ENCODE measurements around the gene PTP4A1.

DNA sequence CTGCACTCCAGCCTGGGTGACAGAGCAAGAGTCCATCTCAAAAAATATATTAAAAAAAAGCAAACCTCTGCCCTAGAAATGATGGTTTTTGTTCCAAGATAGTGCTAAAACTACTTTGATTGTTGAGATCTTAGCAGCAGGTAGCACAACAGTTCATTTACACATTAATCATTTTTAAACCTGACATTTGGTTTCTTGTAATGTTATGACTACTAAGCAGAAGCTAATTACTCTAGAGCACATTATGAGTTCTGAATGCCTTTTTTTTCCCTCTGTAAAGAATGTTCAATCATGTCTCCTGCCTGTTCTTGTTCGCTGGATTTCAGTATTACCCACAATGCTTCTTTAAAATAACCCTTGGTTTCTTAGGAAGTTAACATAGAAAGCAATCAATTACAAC is 38.7 kb downstream of the PTP4A1 start:
- TF ChIP-seq, protein P1, sequence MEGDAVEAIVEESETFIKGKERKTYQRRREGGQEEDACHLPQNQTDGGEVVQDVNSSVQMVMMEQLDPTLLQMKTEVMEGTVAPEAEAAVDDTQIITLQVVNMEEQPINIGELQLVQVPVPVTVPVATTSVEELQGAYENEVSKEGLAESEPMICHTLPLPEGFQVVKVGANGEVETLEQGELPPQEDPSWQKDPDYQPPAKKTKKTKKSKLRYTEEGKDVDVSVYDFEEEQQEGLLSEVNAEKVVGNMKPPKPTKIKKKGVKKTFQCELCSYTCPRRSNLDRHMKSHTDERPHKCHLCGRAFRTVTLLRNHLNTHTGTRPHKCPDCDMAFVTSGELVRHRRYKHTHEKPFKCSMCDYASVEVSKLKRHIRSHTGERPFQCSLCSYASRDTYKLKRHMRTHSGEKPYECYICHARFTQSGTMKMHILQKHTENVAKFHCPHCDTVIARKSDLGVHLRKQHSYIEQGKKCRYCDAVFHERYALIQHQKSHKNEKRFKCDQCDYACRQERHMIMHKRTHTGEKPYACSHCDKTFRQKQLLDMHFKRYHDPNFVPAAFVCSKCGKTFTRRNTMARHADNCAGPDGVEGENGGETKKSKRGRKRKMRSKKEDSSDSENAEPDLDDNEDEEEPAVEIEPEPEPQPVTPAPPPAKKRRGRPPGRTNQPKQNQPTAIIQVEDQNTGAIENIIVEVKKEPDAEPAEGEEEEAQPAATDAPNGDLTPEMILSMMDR (IDR thresholded peaks at IDR 0.05): no peak
- TF ChIP-seq POLR2A (IDR thresholded peaks at IDR 0.05) (no peak), POLR2AphosphoS5 (IDR thresholded peaks at IDR 0.05) (no peak), EP300 (IDR thresholded peaks at IDR 0.05; ENCODE audit: low read depth) (no peak)
